Ishikawa (cell line): Measurements from ENCODE around the gene ZBED3.

Experiments used
- CEBPB ChIP-seq: IDR thresholded peaks from 2 replicates; pipeline ENCODE4 v1.6.1; 2012
- CREB1 ChIP-seq: IDR thresholded peaks from 2 replicates; pipeline ENCODE4 v1.6.1; 2012; ENCODE audit warnings: low read depth
- EGR1 ChIP-seq: IDR thresholded peaks from 2 replicates; pipeline ENCODE4 v1.6.1; 2012
- EP300 ChIP-seq: IDR thresholded peaks from 2 replicates; pipeline ENCODE4 v1.6.1; 2012; ENCODE audit warnings: borderline replicate concordance
- FOXM1 ChIP-seq: IDR thresholded peaks from 2 replicates; pipeline ENCODE4 v1.6.1; 2012; ENCODE audit warnings: low read depth, borderline replicate concordance
- NFIC ChIP-seq: IDR thresholded peaks from 2 replicates; pipeline ENCODE4 v1.6.1; 2012
- RAD21 ChIP-seq: IDR thresholded peaks from 2 replicates; pipeline ENCODE4 v1.6.1; 2012; ENCODE audit warnings: low read depth
- TAF1 ChIP-seq: IDR thresholded peaks from 2 replicates; pipeline ENCODE4 v1.6.1; 2012; ENCODE audit warnings: low read depth, mild to moderate bottlenecking
- TCF12 ChIP-seq: IDR thresholded peaks from 2 replicates; pipeline ENCODE4 v1.6.1; 2012; ENCODE audit warnings: low read depth
- TEAD4 ChIP-seq: IDR thresholded peaks from 2 replicates; pipeline ENCODE4 v1.6.1; 2012
- YY1 ChIP-seq: IDR thresholded peaks from 2 replicates; pipeline ENCODE4 v1.6.1; 2012; ENCODE audit warnings: low read depth
- ZBTB7A ChIP-seq: IDR thresholded peaks from 2 replicates; pipeline ENCODE4 v1.6.1; 2012; ENCODE audit warnings: low read depth
- TF ChIP-seq, protein P1 (sequence below): IDR thresholded peaks from 2 replicates; pipeline ENCODE4 v1.6.1; 2012
- TF ChIP-seq, protein P2 (sequence below): IDR thresholded peaks from 2 replicates; pipeline ENCODE4 v1.6.1; 2012
- TF ChIP-seq, protein P3 (sequence below): IDR thresholded peaks from 2 replicates; pipeline ENCODE4 v1.6.1; 2012; ENCODE audit warnings: low read depth, mild to moderate bottlenecking

The ZBED3 gene, protein sequence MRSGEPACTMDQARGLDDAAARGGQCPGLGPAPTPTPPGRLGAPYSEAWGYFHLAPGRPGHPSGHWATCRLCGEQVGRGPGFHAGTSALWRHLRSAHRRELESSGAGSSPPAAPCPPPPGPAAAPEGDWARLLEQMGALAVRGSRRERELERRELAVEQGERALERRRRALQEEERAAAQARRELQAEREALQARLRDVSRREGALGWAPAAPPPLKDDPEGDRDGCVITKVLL

DNA sequence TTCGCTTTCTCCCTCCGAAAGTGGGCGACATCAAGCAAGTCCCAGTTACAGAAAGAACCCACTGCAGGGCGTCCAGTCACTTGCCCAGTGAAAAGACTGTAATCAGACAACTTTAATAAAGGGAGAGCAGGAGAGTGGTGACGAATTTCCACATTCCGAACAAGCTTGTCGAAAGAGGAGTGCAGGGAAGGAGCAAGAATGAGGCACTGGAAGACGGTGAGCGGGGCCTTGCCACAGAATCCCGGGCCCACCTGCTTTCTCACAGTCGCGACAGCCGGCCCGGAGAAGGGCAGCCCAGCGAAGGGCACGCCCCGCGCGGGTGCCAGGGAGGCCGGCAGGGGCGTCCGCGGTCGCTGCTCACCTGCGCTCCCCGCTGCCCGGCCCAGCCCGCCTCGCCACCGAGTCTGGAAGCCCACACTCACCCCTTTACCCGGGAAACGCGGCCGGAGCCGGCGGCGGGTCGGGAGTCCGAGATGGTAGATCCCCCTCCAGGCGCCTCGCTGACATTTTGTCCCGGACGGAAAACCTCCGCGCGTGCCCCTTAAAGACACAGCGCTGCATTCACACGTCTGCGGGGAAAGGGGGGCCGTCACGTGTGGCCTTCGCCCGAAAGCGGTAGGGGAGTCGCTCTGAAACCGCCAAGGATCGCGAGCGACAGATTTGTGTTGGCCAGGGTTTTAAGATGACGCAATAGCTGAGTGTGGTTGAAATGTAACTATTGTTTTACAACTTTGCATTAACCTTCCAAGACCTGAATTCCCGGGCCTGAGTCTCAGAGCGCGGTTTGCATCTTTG, at the start of gene ZBED3:
ZBED3 (minus strand) TSS at position 597 of the 795 bp plus-strand sequence. CDS start 9,407 bp downstream, outside the sequence.
- TF ChIP-seq TCF12, result peak; percentile 33; the same call in 1 of the 2 replicates
- peak; percentile 24 for TF ChIP-seq TAF1
- no peak for TF ChIP-seq TEAD4
- no peak for TF ChIP-seq EGR1
- no peak for TF ChIP-seq NFIC
- peak; percentile 92 for TF ChIP-seq CEBPB
- TF ChIP-seq YY1, result no peak
- TF ChIP-seq ZBTB7A, result 0 out of 2 replicates have a peak, but pooled peaks have one; percentile 25
- TF ChIP-seq, protein P1, sequence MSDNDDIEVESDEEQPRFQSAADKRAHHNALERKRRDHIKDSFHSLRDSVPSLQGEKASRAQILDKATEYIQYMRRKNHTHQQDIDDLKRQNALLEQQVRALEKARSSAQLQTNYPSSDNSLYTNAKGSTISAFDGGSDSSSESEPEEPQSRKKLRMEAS, result peak; percentile 92
- TF ChIP-seq, protein P2, sequence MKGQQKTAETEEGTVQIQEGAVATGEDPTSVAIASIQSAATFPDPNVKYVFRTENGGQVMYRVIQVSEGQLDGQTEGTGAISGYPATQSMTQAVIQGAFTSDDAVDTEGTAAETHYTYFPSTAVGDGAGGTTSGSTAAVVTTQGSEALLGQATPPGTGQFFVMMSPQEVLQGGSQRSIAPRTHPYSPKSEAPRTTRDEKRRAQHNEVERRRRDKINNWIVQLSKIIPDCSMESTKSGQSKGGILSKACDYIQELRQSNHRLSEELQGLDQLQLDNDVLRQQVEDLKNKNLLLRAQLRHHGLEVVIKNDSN, result peak; percentile 91
- no peak for TF ChIP-seq CREB1
- peak; percentile 32; the same call in 1 of the 2 replicates for TF ChIP-seq EP300
- TF ChIP-seq, protein P3, sequence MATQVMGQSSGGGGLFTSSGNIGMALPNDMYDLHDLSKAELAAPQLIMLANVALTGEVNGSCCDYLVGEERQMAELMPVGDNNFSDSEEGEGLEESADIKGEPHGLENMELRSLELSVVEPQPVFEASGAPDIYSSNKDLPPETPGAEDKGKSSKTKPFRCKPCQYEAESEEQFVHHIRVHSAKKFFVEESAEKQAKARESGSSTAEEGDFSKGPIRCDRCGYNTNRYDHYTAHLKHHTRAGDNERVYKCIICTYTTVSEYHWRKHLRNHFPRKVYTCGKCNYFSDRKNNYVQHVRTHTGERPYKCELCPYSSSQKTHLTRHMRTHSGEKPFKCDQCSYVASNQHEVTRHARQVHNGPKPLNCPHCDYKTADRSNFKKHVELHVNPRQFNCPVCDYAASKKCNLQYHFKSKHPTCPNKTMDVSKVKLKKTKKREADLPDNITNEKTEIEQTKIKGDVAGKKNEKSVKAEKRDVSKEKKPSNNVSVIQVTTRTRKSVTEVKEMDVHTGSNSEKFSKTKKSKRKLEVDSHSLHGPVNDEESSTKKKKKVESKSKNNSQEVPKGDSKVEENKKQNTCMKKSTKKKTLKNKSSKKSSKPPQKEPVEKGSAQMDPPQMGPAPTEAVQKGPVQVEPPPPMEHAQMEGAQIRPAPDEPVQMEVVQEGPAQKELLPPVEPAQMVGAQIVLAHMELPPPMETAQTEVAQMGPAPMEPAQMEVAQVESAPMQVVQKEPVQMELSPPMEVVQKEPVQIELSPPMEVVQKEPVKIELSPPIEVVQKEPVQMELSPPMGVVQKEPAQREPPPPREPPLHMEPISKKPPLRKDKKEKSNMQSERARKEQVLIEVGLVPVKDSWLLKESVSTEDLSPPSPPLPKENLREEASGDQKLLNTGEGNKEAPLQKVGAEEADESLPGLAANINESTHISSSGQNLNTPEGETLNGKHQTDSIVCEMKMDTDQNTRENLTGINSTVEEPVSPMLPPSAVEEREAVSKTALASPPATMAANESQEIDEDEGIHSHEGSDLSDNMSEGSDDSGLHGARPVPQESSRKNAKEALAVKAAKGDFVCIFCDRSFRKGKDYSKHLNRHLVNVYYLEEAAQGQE, result no peak
- TF ChIP-seq RAD21, result peak; percentile 20; the same call in 1 of the 2 replicates
- TF ChIP-seq FOXM1, result no peak

DNA sequence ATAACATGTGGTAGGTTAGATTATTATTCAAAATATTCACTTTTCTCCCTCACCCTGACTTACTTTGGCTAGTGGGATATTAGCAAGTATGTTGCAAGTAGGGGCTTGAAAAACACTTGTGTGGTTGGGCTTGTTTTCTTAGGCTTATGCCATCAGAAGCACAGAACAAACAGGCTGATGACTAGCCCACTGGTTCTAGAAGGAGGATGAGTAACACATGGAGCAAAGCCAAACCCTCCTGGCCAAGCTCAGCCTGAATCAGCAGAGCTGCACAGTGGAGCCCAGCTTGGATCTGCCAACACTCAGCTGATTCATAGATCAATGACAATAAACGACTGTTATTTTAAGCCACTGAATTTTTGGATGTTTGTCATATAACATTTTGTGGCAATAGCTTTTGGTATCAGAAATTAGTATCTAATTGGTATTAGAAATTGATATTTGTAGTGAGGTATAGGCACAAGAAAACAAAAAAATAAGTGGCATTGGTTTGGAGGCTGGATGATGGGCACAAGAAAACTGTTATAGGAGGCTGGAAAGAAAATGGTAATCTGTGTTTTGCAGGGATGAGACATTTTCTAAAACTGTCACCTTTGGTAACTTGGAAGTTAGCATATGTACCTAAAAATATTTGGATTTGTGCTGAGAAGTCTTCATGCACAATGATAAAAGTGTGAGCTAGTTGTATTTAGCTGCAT, 46.1 kb upstream of the ZBED3 start:
- TF ChIP-seq ZBTB7A (no peak), YY1 (no peak), TEAD4 (no peak), RAD21 (no peak), CEBPB (no peak), TCF12 (no peak), FOXM1 (no peak), EGR1 (no peak), TAF1 (no peak), CREB1 (no peak), NFIC (no peak), EP300 (no peak)
- TF ChIP-seq, protein P2, result no peak
- TF ChIP-seq, protein P3, result no peak
- TF ChIP-seq, protein P1, result no peak

DNA sequence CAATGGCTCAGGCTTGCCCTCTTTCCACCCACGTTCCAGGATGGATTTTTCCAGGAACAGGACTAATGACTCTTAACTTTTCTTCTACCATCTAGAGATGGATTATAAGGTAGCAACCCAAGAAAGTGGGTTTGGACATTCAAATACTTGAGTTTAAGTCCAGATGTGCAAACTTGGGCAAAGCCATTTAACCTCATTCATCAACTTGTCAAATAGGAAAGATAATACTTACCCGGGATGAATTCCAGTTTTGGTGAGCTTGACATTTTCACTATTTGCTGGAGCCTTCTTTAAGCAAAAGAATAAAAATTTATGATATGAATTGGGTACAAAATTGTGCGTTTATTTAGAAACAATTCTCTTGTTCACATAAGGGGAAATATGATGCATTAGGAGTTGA, 44.3 kb upstream of the ZBED3 start:
- TF ChIP-seq RAD21, result no peak
- no peak for TF ChIP-seq EP300

DNA sequence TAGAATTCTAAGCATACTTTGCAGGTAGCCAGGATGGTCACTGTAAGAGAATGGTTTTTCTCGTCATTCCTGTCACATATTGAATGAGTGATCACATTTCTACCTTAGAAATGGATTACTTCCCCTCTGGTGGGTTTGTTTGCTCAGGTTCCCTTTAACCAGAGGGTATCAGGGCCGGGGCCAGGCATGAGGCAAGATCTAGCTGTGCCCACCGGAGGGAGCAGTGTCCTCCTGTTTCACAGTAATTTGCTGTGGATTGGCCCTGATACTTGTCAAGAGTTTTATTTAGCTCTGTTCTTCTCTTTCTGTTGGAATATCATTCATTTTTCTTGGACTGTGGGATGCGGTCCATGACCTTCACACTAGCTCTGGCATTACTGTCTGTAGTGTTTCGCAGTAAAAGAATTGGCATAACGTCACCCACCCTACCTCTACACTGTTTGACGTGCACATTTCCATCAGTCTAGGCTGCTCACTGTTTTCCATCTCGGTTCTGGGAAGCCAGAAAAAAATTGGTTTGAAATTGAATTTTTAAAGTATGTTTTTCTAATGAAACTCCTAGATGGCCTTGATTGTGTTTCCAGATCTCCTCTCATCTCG, 42.4 kb upstream of the ZBED3 start:
- TF ChIP-seq RAD21 (peak; percentile 29; the same call in 1 of the 2 replicates), EP300 (no peak)
